ENCODE measurements around the gene SERPINI1.

The SERPINI1 gene

DNA sequence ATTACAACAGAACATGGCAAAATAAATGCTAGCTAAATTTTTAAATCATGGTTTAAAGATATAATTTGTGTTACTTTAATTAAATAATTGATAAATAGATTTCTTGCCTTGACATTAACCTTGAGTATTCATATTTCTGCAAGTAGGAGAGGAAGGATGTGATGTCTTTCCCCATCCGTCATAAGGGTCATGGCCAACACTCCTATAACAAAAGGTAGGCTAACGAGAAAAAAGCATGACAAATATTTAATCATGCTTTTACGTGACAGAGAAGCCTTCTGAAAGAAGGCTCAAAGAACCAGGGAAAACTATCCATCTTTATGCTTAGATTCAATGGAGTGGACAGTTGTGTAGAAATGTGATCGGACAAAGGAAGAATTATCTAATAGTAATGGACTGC lies 135.2 kb downstream of the SERPINI1 start:
- Histone ChIP-seq H3K27me3 (replicated peaks; ENCODE audit: control insufficient read depth, insufficient read depth, low read length) (no peaks in the 10 kb centered on the region), H3K4me1 (ENCODE audit: control insufficient read depth, insufficient read depth, low read length) (no peaks in the 10 kb centered on the region), H3K36me3 (ENCODE audit: control insufficient read depth, insufficient read depth, low read length, severe bottlenecking) (no peaks in the 10 kb centered on the region), H3K9ac (ENCODE audit: low read length) (no peak overlapping the region), H3K4me3 (ENCODE audit: low read length) (no peak overlapping the region), H3K9me3 (ENCODE audit: control insufficient read depth, low read length) (no peaks in the 10 kb centered on the region)
- DNase-seq (ENCODE audit: low read depth), result no peak

DNA sequence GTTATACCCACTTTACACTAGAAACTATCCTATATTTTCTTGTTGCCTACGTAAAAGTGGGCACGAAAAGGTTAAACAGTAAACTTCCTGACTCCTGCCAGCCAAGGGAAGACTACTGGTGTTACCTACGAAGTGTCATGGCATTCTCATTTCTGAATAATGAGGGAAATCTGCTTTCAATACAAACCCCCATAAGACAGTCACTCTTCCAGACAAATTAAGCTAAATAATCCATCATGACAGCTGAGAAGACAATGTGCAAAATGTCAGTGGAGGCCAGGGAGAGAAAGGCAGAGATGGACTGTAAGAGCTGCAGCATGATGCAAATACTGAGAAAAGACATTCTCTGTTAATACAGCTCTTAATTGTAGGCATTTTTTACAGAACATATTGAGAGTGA lies 136.5 kb downstream of the SERPINI1 start:
- Histone ChIP-seq H3K4me1 (ENCODE audit: control insufficient read depth, insufficient read depth, low read length) (peaks cover 7% of the 10 kb centered on the region), H3K4me3 (ENCODE audit: low read length) (no peak overlapping the region), H3K36me3 (ENCODE audit: control insufficient read depth, insufficient read depth, low read length, severe bottlenecking) (no peaks in the 10 kb centered on the region), H3K27me3 (replicated peaks; ENCODE audit: control insufficient read depth, insufficient read depth, low read length) (no peaks in the 10 kb centered on the region), H3K9ac (ENCODE audit: low read length) (no peak overlapping the region), H3K9me3 (ENCODE audit: control insufficient read depth, low read length) (no peaks in the 10 kb centered on the region)
- no peak for DNase-seq (ENCODE audit: low read depth)

DNA sequence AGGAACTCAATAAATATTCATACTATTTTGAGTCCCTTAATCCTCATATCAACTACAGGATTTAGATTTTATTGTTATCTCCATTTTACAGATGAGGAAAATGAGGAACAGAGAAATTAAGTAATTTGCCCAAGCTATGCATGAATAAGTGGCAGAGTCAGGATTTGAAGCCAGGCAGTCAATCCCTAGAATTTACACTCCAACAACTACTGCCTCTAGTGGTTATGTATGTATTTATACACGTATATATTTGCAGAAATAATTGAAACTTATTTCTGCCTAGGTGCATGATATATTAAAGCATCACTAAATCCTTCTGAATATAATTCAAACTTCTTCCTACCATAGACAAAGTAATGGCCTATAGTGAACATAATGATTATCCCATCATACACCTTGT lies 137.4 kb downstream of the SERPINI1 start:
- Histone ChIP-seq H3K9ac (ENCODE audit: low read length) (no peak overlapping the region), H3K36me3 (ENCODE audit: control insufficient read depth, insufficient read depth, low read length, severe bottlenecking) (no peaks in the 10 kb centered on the region), H3K4me1 (ENCODE audit: control insufficient read depth, insufficient read depth, low read length) (peaks cover 12% of the 10 kb centered on the region), H3K27me3 (replicated peaks; ENCODE audit: control insufficient read depth, insufficient read depth, low read length) (no peaks in the 10 kb centered on the region), H3K4me3 (ENCODE audit: low read length) (no peak overlapping the region), H3K9me3 (ENCODE audit: control insufficient read depth, low read length) (no peaks in the 10 kb centered on the region)
- DNase-seq (ENCODE audit: low read depth), result no peak

DNA sequence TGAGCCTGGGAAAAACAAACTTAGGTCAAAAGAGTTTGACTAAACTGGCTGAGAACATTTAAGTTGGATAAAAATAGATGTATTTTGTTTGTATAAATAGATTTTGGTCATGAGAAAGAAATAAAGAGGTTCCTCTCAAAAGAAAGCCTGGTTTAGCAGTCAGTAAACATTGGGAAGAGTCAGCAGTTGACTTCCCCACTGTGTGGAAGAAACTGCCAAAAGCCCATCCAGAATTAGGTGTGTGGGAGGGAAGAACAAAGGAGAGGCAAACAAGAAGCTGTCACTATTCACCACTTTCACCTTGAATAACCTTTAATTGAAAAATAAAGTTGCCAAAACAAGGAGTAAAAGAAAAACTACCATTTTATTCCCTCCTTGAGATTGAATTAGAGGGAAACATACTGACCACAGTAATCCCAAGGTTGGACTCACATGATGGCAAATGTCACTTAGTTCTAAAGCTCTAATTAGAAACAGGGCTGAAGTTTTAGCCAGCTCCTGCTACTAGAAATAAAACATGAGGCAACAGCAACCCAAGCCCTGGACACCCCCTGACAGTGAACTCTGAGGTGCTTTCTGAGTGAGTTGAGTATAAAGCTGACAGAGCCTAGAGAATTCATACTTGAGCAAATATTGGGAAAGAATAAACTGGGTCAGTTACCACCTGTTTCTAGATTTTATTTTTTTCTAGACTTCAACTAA lies 139.3 kb downstream of the SERPINI1 start:
- Histone ChIP-seq H3K27me3 (replicated peaks; ENCODE audit: control insufficient read depth, insufficient read depth, low read length) (no peaks in the 10 kb centered on the region), H3K9ac (ENCODE audit: low read length) (no peak overlapping the region), H3K36me3 (ENCODE audit: control insufficient read depth, insufficient read depth, low read length, severe bottlenecking) (no peaks in the 10 kb centered on the region), H3K4me1 (ENCODE audit: control insufficient read depth, insufficient read depth, low read length) (peaks cover 12% of the 10 kb centered on the region), H3K4me3 (ENCODE audit: low read length) (no peak overlapping the region), H3K9me3 (ENCODE audit: control insufficient read depth, low read length) (no peaks in the 10 kb centered on the region)
- DNase-seq (ENCODE audit: low read depth), result no peak

All from adipocyte (in vitro differentiated cells).